H9 (cell line): ENCODE data around the gene CYS1. TPM values are rescaled to one million over a fixed set of nuclear protein-coding genes. Genes with fewer than 3 reads are reported as not detected.
A peak's percentile ranks its signal among the peaks of the same experiment; 100 is the strongest.

Source experiments
- DNase-seq: peaks from one replicate; pipeline ENCODE4 v3.0.0-alpha.2; 2017
- H2AFZ ChIP-seq: one replicate; pipeline ENCODE4 v1.6.1; 2013; ENCODE audit warnings: mild to moderate bottlenecking, low read length, control low read depth, moderate library complexity
- H2AK5ac ChIP-seq: 2 replicates; pipeline ENCODE4 v1.6.1; 2013; ENCODE audit warnings: low read length, control low read depth, mixed read lengths; ENCODE audit not compliant: insufficient read length
- H2BK120ac ChIP-seq: one replicate; pipeline ENCODE4 v1.6.1; 2013; ENCODE audit warnings: low read depth, mild to moderate bottlenecking, low read length, control low read depth, inconsistent platforms; ENCODE audit not compliant: poor library complexity, severe bottlenecking
- H2BK12ac ChIP-seq: 2 replicates; pipeline ENCODE4 v1.6.1; 2013; ENCODE audit warnings: low read length, control low read depth, mixed read lengths, low read depth; ENCODE audit not compliant: insufficient read length
- H2BK15ac ChIP-seq: 2 replicates; pipeline ENCODE4 v1.6.1; 2013; ENCODE audit warnings: low read depth, low read length, control low read depth
- H2BK20ac ChIP-seq: one replicate; pipeline ENCODE4 v1.6.1; 2013; ENCODE audit warnings: low read depth, mild to moderate bottlenecking, low read length, control low read depth, inconsistent platforms; ENCODE audit not compliant: poor library complexity, severe bottlenecking
- H2BK5ac ChIP-seq: 2 replicates; pipeline ENCODE4 v1.6.1; 2013; ENCODE audit warnings: low read length, control low read depth, mixed read lengths; ENCODE audit not compliant: insufficient read length
- H3K14ac ChIP-seq: 2 replicates; pipeline ENCODE4 v1.6.1; 2013; ENCODE audit warnings: low read length, control low read depth; ENCODE audit not compliant: insufficient read depth
- H3K18ac ChIP-seq: 2 replicates; pipeline ENCODE4 v1.6.1; 2013; ENCODE audit warnings: low read depth, mild to moderate bottlenecking, mixed read lengths, low read length, control low read depth; ENCODE audit not compliant: insufficient read length
- H3K23ac ChIP-seq: 2 replicates; pipeline ENCODE4 v1.6.1; 2013; ENCODE audit warnings: low read length, control low read depth, mixed read lengths, low read depth; ENCODE audit not compliant: insufficient read length
- H3K23me2 ChIP-seq: 2 replicates; pipeline ENCODE4 v1.6.1; 2013; ENCODE audit warnings: low read depth, mild to moderate bottlenecking, mixed read lengths, low read length, control low read depth; ENCODE audit not compliant: insufficient read length, poor library complexity, severe bottlenecking
- H3K27ac ChIP-seq: 2 replicates; pipeline ENCODE4 v1.5.1; 2013; ENCODE audit warnings: low read length, control low read depth, mixed read lengths, low read depth; ENCODE audit not compliant: insufficient read length
- H3K27me3 ChIP-seq: 2 replicates; pipeline ENCODE4 v1.6.1; 2013; ENCODE audit warnings: low read length, control low read depth, inconsistent platforms; ENCODE audit not compliant: insufficient read depth
- H3K4ac ChIP-seq: 2 replicates; pipeline ENCODE4 v1.6.1; 2013; ENCODE audit warnings: low read depth, mild to moderate bottlenecking, control low read depth, inconsistent platforms, low read length, moderate library complexity
- H3K4me1 ChIP-seq: 2 replicates; pipeline ENCODE4 v1.6.1; 2013; ENCODE audit warnings: low read length, control low read depth, inconsistent platforms; ENCODE audit not compliant: insufficient read depth
- H3K4me2 ChIP-seq: 2 replicates; pipeline ENCODE4 v1.6.1; 2013; ENCODE audit warnings: low read length, control low read depth, mixed read lengths; ENCODE audit not compliant: insufficient read length, insufficient read depth
- H3K56ac ChIP-seq: 2 replicates; pipeline ENCODE4 v1.6.1; 2013; ENCODE audit warnings: low read depth, mild to moderate bottlenecking, mixed read lengths, low read length, control low read depth; ENCODE audit not compliant: insufficient read length
- H3K79me1 ChIP-seq: 2 replicates; pipeline ENCODE4 v1.6.1; 2013; ENCODE audit warnings: low read depth, mild to moderate bottlenecking, moderate library complexity, low read length, control low read depth, inconsistent platforms; ENCODE audit not compliant: insufficient read depth, poor library complexity, severe bottlenecking
- H3K79me2 ChIP-seq: 2 replicates; pipeline ENCODE4 v1.6.1; 2013; ENCODE audit warnings: low read length, control low read depth, inconsistent platforms; ENCODE audit not compliant: insufficient read depth
- H3K9ac ChIP-seq: 2 replicates; pipeline ENCODE4 v1.6.1; 2013; ENCODE audit warnings: low read length, control low read depth, mixed read lengths; ENCODE audit not compliant: insufficient read length; ENCODE audit errors: extremely low read depth
- H3K9me3 ChIP-seq: one replicate; pipeline ENCODE4 v1.6.1; 2013; ENCODE audit warnings: low read depth, low read length, inconsistent platforms; ENCODE audit not compliant: control insufficient read depth
- H3T11ph ChIP-seq: one replicate; pipeline ENCODE4 v1.6.1; 2013; ENCODE audit warnings: mild to moderate bottlenecking, low read length, control low read depth, inconsistent platforms
- H4K20me1 ChIP-seq: one replicate; pipeline ENCODE4 v1.6.1; 2013; ENCODE audit not compliant: control insufficient read depth, insufficient read length, insufficient read depth
- H4K5ac ChIP-seq: 2 replicates; pipeline ENCODE4 v1.6.1; 2013; ENCODE audit warnings: low read depth, mild to moderate bottlenecking, mixed read lengths, low read length, control low read depth; ENCODE audit not compliant: insufficient read length
- H4K8ac ChIP-seq: replicated peaks from 2 replicates; pipeline ENCODE4 v1.6.1; 2013; ENCODE audit warnings: low read length, control low read depth, mixed read lengths, low read depth; ENCODE audit not compliant: insufficient read length
- H4K91ac ChIP-seq: 2 replicates; pipeline ENCODE4 v1.6.1; 2013; ENCODE audit warnings: low read depth, mild to moderate bottlenecking, moderate library complexity, mixed read lengths, low read length, control low read depth; ENCODE audit not compliant: insufficient read length
- H3K27ac Mint-ChIP-seq, 3 experiments: 2 replicates in 2 of 3; 3 replicates in 1 of 3; pipeline ENCODE4 v1.8.0; 2020 to 2021; ENCODE audit warnings: mixed read lengths in 3 of 3, mild to moderate bottlenecking in 1 of 3, moderate library complexity in 1 of 3
- H3K27me3 Mint-ChIP-seq: 2 replicates; pipeline ENCODE4 v1.8.0; 2021; ENCODE audit warnings: low read depth, mild to moderate bottlenecking, moderate library complexity, mixed read lengths
- H3K36me3 Mint-ChIP-seq, 3 experiments: 2 replicates in 2 of 3; 3 replicates in 1 of 3; pipeline ENCODE4 v1.8.0; 2020 to 2021; ENCODE audit warnings: low read depth in 3 of 3, mixed read lengths in 3 of 3; ENCODE audit not compliant: insufficient read depth in 1 of 3
- H3K4me1 Mint-ChIP-seq, 2 experiments: 2 replicates each; pipeline ENCODE4 v1.8.0; 2020; ENCODE audit warnings: mixed read lengths in 2 of 2
- H3K4me3 Mint-ChIP-seq, 2 experiments: 2 replicates in 1 of 2; 3 replicates in 1 of 2; pipeline ENCODE4 v1.8.0; 2020 to 2021; ENCODE audit warnings: mild to moderate bottlenecking in 2 of 2, mixed read lengths in 2 of 2, moderate library complexity in 1 of 2
- H3K9me3 Mint-ChIP-seq, 2 experiments: 2 replicates in 1 of 2; 3 replicates in 1 of 2; pipeline ENCODE4 v1.8.0; 2020; ENCODE audit warnings: mild to moderate bottlenecking in 2 of 2, mixed read lengths in 2 of 2, moderate library complexity in 1 of 2
- WGBS: extraction: QIAGEN DNeasy Blood & Tissue Kit; methylation state at CpG from one replicate; pipeline ENCODE4 v1.1.7; 2013; ENCODE audit warnings: missing lambda C conversion rate, low lambda C conversion rate, mixed read lengths; ENCODE audit not compliant: insufficient read length; ENCODE audit errors: extremely low coverage; 5-methylcytosine and 5-hydroxymethylcytosine counted together
- total RNA-seq: library from RNA; stranded (reverse); gene quantifications from 2 replicates; pipeline ENCODE4 v1.2.1, GENCODE V29; 2021
- TF ChIP-seq, protein P1 (sequence below): fragments of 200-600 bp; sonication (generic); conservative IDR thresholded peaks from 3 replicates; pipeline ENCODE4 v1.8.0; 2021; ENCODE audit warnings: antibody characterized with exemption, mild to moderate bottlenecking

Gene CYS1
- total RNA-seq, 1 experiment from 2014 or later = 0.35 TPM

GRCh38 chr2:10119601-10120157 lies 39.5 kb upstream of the CYS1 start:
- Histone ChIP-seq H3T11ph (no peak overlapping the region), H3K27ac (peak overlapping the region; percentile 83), H2BK12ac (no peak overlapping the region), H2AK5ac (no peak overlapping the region), H3K4ac (no peak overlapping the region), H3K23ac (no peak overlapping the region), H3K18ac (no peak overlapping the region), H2BK20ac (no peak overlapping the region), H3K4me1 (no peaks in the 10 kb centered on the region), H3K27me3 (no peaks in the 10 kb centered on the region), H3K14ac (no peak overlapping the region; the same call in 1 of the 2 replicates), H4K20me1 (no peaks in the 10 kb centered on the region), H3K9me3 (no peaks in the 10 kb centered on the region), H3K4me2 (peak overlapping the region; percentile 79), H2BK5ac (no peak overlapping the region), H3K23me2 (peaks cover 27% of the 10 kb centered on the region), H4K91ac (no peak overlapping the region), H2BK120ac (no peak overlapping the region), H3K79me1 (peaks cover 2% of the 10 kb centered on the region), H4K8ac (no peak overlapping the region), H3K79me2 (peaks cover 6% of the 10 kb centered on the region; the same call in 1 of the 2 replicates), H2AFZ (no peak overlapping the region), H3K9ac (no peak overlapping the region), H2BK15ac (no peak overlapping the region), H3K56ac (no peak overlapping the region), H4K5ac (no peak overlapping the region)
- Mint-ChIP-seq H3K27ac (peak overlapping the region in 1 of 3 experiments; percentile 98; a peak in 1 of 7 replicates), H3K4me1 (peaks cover 19 to 23% of the 10 kb centered on the region in 2 experiments), H3K27me3 (no peaks in the 10 kb centered on the region), H3K4me3 (peak overlapping the region; percentile 87 to 94), H3K9me3 (no peaks in the 10 kb centered on the region), H3K36me3 (peaks cover 15 to 17% (median 16%) of the 10 kb centered on the region in 3 experiments)
- TF ChIP-seq, protein P1, sequence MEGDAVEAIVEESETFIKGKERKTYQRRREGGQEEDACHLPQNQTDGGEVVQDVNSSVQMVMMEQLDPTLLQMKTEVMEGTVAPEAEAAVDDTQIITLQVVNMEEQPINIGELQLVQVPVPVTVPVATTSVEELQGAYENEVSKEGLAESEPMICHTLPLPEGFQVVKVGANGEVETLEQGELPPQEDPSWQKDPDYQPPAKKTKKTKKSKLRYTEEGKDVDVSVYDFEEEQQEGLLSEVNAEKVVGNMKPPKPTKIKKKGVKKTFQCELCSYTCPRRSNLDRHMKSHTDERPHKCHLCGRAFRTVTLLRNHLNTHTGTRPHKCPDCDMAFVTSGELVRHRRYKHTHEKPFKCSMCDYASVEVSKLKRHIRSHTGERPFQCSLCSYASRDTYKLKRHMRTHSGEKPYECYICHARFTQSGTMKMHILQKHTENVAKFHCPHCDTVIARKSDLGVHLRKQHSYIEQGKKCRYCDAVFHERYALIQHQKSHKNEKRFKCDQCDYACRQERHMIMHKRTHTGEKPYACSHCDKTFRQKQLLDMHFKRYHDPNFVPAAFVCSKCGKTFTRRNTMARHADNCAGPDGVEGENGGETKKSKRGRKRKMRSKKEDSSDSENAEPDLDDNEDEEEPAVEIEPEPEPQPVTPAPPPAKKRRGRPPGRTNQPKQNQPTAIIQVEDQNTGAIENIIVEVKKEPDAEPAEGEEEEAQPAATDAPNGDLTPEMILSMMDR = no peak
- no CpG with 5 or more reads among the region's 14 CpGs for WGBS
- DNase-seq = no peak
